22Rv1 (cell line): ENCODE results near the gene CSTF3.

Source experiments
- ZFX ChIP-seq: fragments of 450-650 bp; IDR thresholded peaks from 2 replicates; pipeline ENCODE4 v1.6.1; 2017; ENCODE audit warnings: antibody characterized with exemption, borderline replicate concordance
- TF ChIP-seq, protein P1 (sequence below): fragments of 450-650 bp; IDR thresholded peaks from 2 replicates; pipeline ENCODE4 v1.5.1; 2017; ENCODE audit warnings: mild to moderate bottlenecking

DNA sequence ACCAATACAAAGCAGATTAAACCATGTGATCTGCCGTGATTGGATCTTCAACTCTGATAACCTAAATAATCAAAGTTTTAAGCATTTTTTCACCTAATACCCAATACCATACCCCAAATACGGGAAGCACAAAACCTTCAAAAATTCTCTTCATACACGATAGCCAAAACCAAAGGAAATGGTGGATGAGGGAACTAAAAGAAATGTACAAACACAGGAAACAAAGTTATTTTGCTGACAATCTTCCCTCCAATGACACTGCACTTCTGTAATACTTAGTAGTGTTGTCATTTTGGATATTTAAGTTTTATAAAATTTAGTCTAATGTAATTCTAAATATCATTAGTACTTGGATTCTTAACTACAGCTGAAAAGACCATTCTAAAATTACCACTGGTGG, 27.0 kb downstream of the CSTF3 start:
- TF ChIP-seq, protein P1, sequence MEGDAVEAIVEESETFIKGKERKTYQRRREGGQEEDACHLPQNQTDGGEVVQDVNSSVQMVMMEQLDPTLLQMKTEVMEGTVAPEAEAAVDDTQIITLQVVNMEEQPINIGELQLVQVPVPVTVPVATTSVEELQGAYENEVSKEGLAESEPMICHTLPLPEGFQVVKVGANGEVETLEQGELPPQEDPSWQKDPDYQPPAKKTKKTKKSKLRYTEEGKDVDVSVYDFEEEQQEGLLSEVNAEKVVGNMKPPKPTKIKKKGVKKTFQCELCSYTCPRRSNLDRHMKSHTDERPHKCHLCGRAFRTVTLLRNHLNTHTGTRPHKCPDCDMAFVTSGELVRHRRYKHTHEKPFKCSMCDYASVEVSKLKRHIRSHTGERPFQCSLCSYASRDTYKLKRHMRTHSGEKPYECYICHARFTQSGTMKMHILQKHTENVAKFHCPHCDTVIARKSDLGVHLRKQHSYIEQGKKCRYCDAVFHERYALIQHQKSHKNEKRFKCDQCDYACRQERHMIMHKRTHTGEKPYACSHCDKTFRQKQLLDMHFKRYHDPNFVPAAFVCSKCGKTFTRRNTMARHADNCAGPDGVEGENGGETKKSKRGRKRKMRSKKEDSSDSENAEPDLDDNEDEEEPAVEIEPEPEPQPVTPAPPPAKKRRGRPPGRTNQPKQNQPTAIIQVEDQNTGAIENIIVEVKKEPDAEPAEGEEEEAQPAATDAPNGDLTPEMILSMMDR: no peak
- TF ChIP-seq ZFX: no peak
